ENCODE results near the gene RASGEF1B. TPM values are rescaled to one million over a fixed set of nuclear protein-coding genes. Genes with fewer than 3 reads are reported as not detected.

RASGEF1B gene
- total RNA-seq, 2 donors from 2014 or later, result 7.8 to 24.5 TPM

- Histone ChIP-seq H3K27ac (no peak overlapping the region), H3K27me3 (no peaks in the 10 kb centered on the region), H3K9me3 (no peaks in the 10 kb centered on the region), H3K4me1 (no peaks in the 10 kb centered on the region), H3K4me3 (no peak overlapping the region), H3K9ac (ENCODE audit: low read depth in 2 of 2, low read length in 2 of 2) (no peak overlapping the region), H3K36me3 (no peaks in the 10 kb centered on the region)
- DNase-seq, result no peak
- intact Hi-C loops (cut with DNase I), result no loop called here
- TF ChIP-seq CTCF (IDR thresholded peaks at IDR 0.05), result no peak
Observed at GRCh38 chr4:81508411-81509185, 36.9 kb upstream of the RASGEF1B start.

GRCh38 chr4:81507530-81507929, 35.8 kb upstream of the RASGEF1B start:
- Histone ChIP-seq H3K27me3 (no peaks in the 10 kb centered on the region), H3K36me3 (no peaks in the 10 kb centered on the region), H3K4me1 (no peaks in the 10 kb centered on the region), H3K9me3 (no peaks in the 10 kb centered on the region), H3K27ac (no peak overlapping the region), H3K9ac (ENCODE audit: low read depth in 2 of 2, low read length in 2 of 2) (no peak overlapping the region), H3K4me3 (no peak overlapping the region)
- intact Hi-C loops (cut with DNase I), result no loop called here
- no peak for DNase-seq
- TF ChIP-seq CTCF (IDR thresholded peaks at IDR 0.05), result no peak

GRCh38 chr4:81506731-81507130, 35.0 kb upstream of the RASGEF1B start:
- DNase-seq, result no peak
- H3K4me1 ChIP-seq, result no peaks in the 10 kb centered on the region
- no peaks in the 10 kb centered on the region for H3K27me3 ChIP-seq
- no peaks in the 10 kb centered on the region for H3K36me3 ChIP-seq
- no peaks in the 10 kb centered on the region for H3K9me3 ChIP-seq
- TF ChIP-seq CTCF (IDR thresholded peaks at IDR 0.05), result no peak
- no peak overlapping the region for H3K4me3 ChIP-seq
- no peak overlapping the region for H3K27ac ChIP-seq
- intact Hi-C loops (cut with DNase I), result no loop called here
- no peak overlapping the region for H3K9ac ChIP-seq (ENCODE audit: low read depth in 2 of 2, low read length in 2 of 2)

- no peak for DNase-seq
- no peaks in the 10 kb centered on the region for H3K36me3 ChIP-seq
- no peaks in the 10 kb centered on the region for H3K9me3 ChIP-seq
- no peaks in the 10 kb centered on the region for H3K4me1 ChIP-seq
- no peak overlapping the region for H3K9ac ChIP-seq (ENCODE audit: low read depth in 2 of 2, low read length in 2 of 2)
- intact Hi-C loops (cut with DNase I), result no loop called here
- no peak overlapping the region for H3K4me3 ChIP-seq
- peak overlapping the region; percentile 49 for H3K27ac ChIP-seq
- no peaks in the 10 kb centered on the region for H3K27me3 ChIP-seq
- no peak for TF ChIP-seq CTCF (IDR thresholded peaks at IDR 0.05)
Observed at GRCh38 chr4:81505726-81506125, 34.0 kb upstream of the RASGEF1B start.

GRCh38 chr4:81505004-81505598, 33.4 kb upstream of the RASGEF1B start:
- no peaks in the 10 kb centered on the region for H3K36me3 ChIP-seq
- H3K9ac ChIP-seq (ENCODE audit: low read depth in 2 of 2, low read length in 2 of 2), result no peak overlapping the region
- no peaks in the 10 kb centered on the region for H3K9me3 ChIP-seq
- intact Hi-C loops (cut with DNase I), result no loop called here
- H3K27me3 ChIP-seq, result no peaks in the 10 kb centered on the region
- H3K4me1 ChIP-seq, result no peaks in the 10 kb centered on the region
- no peak for TF ChIP-seq CTCF (IDR thresholded peaks at IDR 0.05)
- DNase-seq, result peak; percentile 75
- peak overlapping the region; percentile 49 for H3K27ac ChIP-seq
- H3K4me3 ChIP-seq, result no peak overlapping the region
